Left lobe of liver (tissue), 2 donors: ENCODE results near the gene LDLRAD1. TPM values are rescaled to one million over a fixed set of nuclear protein-coding genes. Genes with fewer than 3 reads are reported as not detected.
"Not testable (repeated sequence)": the region's sequence is repeated elsewhere in the genome, so short reads cannot be mapped to it uniquely, and the experiment has no call there.

Source experiments
- ATAC-seq: fragments of 200-7000 bp; cut with Tn5 transposase; one replicate; pipeline ENCODE4 v1.9.1; 2020; ENCODE audit warnings: mild to moderate bottlenecking, moderate library complexity
- DNase-seq: peaks from one replicate; pipeline ENCODE4 v3.0.0-alpha.2; 2020; ENCODE audit warnings: low spot score
- total RNA-seq: library from RNA; stranded (reverse); gene quantifications from one replicate; pipeline ENCODE4 v1.2.1, GENCODE V29; 2021
- donor health status: DM: no; HTN: no; CAD: no; lungs with moderate emphysema.
- donor health status: DM: no; HTN: yes; CAD: no.

LDLRAD1 gene, protein sequence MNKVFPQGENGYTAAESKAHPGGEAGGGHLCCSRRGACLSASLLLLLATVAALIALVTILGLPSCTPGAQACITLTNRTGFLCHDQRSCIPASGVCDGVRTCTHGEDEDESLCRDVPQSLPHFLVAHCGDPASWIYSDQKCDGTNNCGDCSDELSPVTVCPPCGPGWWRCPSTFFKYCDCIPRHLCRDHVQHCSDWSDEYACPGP
- total RNA-seq, result 0.63 TPM

DNA sequence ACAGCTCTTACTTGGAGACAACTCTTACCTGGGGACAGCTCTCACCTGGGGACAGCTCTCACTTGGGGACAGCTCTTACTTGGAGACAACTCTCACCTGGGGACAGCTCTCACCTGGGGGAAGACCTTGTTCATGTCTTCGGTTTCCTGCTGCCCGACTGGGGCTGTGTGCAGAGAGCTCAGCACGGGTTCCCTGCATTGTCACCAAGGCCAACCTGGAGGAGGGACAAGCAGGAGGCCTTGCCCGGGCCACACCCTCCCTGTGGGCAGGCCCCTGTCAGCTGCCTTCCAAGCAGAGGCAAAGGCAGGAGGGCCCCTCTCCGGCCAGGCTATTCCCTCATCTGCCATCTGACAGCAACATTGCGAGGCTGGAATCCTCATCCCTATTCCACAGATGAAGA, at the start of gene LDLRAD1:
LDLRAD1 (minus strand) TSS at position 208 of the 400 bp plus-strand sequence; CDS start at position 134, 74 bp downstream.
- peak; percentile 41 for ATAC-seq
- DNase-seq, result peak; percentile 44

DNA sequence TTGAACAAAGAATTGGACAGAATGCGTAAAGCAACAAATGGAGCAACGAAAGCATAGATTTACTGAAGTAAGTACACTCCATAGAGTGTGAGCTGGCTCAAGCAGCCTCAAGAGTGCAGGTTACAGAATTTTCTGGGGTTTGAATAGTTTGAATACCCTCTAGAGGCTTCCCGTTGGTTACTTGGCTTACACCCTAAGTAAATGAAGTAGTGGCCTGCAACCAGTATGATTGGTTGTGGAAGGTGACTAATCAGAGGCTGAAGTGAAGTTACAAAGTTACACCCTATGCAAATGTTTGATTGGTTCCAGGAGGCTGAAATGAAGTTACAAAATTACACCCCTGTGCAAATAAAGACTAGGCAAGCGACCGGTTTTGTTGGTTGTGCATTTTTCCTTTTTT, 46.3 kb upstream of the LDLRAD1 start:
- DNase-seq (no peak), ATAC-seq (no peak)

DNA sequence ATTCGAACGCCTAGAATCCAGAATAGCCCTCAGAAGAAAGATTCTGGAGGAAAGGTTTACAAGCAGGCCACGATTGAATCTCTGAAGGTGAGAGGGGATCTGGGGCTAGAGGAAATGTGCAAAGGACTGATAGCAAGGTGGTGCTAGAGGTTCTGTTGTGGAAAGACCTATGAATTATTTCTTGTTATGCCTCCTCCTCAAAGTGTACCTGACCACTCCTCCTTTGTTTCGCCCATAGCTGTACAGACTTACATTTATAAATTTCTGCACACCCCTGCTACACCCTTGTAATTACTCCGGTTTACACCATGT, 36.4 kb upstream of the LDLRAD1 start:
- ATAC-seq (no peak), DNase-seq (no peak)

DNA sequence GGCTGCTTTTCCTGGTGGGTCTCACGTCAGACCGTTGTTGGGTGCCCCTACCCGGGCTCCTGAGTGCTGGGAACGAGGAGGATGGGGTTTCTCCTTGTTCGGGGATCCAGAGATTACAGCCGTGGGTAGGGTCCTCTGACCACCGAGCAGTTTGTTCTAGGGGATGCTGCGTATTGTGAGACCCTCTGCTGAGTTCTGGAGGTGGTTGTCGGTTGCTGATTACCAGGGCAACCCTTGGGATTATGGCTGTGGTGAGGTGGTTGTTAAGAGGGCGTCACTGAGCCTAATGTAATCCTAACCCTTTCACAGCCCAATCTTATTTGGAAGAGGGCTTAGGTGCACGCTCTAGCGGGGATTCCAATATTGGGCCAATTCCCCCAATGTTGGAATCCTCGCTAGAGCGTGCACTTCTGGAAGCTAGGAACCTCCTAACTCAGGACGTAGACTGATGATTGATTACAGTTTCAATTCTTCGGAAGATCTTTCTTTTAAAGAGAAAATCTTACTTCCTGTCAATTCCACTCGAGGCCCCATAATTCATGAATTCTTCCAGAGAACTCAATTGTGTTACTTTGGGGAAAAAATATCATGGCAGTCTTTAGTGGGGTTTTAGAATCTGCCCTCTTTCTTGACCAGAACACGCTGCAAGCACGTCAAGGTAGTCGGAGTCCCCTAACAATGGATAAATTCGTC, 35.9 kb upstream of the LDLRAD1 start:
- peak; percentile 12 for ATAC-seq
- no peak for DNase-seq

DNA sequence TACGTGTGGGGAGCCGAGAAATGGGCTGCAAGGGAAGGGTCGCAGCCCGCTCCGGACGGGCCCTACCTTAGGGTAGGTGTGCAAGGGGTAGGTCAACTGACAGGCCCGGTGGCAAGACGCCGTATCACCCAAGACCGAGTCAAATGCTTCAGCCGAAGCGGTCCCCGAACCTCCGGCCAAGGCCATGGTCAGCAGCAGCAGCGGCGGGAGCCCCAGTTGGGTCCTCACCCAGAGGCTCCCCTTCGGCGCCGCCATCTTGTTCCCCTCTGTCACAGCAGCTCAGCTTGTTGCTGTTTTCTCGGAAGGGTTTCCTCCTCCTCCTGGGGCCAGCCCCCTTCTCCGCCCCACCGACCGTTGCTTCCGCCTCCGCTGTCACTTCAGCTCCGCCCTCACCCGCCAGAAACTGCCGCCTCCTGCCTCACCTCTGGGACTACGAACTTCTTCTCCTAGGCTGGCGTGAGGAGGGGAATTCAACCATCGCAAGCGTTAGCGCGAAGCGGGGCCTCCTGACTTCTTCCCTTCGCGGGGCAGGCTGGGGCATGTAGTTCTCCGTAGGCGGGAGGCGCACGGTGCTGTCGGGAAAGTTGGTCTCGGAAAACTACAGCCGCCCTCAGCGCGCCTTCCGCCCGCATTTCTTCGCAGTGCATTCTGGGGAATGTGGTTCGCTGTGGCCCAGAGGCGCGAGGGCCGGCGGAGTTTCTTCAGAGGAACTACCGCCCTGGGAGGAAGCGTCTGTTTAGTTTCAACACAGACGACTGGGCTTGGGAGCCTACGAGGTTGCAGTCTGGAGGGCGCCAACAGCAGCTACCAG, 35.2 kb upstream of the LDLRAD1 start, which contains the start of the genes TCEANC2 and TMEM59:
TCEANC2 (plus strand) TSS at position 675 of the 811 bp plus-strand sequence. CDS start 815 bp downstream, outside the sequence.
TMEM59 (minus strand) TSS at position 271 of the 811 bp plus-strand sequence; CDS start at position 255, 16 bp downstream.
- peak; percentile 93 for ATAC-seq
- DNase-seq, result peak; percentile 98

DNA sequence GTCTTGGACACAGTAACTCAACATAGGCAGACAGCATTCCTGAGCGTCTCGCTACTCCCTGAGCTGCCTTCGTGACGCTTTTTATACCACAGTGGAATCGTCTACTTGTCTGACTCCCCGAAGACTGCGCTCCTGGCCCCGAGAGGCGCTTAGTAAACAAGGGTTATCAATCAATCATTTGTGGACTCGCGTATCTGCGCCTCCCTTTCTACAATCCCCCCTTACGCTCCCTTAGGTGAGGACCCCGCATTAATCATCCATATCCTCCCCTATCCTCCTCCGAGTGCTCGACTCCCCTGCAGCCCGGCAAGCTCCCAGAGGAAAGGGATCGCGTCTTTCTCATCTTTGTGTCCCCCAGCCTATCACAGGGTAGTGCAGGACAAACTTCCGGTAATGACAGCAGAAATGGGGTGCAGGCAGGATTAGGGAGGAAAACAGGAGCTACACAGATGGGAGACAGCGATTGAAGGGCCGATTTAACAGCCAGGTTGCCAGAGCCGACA, 34.5 kb upstream of the LDLRAD1 start:
- DNase-seq (peak; percentile 50), ATAC-seq (peak; percentile 12)

DNA sequence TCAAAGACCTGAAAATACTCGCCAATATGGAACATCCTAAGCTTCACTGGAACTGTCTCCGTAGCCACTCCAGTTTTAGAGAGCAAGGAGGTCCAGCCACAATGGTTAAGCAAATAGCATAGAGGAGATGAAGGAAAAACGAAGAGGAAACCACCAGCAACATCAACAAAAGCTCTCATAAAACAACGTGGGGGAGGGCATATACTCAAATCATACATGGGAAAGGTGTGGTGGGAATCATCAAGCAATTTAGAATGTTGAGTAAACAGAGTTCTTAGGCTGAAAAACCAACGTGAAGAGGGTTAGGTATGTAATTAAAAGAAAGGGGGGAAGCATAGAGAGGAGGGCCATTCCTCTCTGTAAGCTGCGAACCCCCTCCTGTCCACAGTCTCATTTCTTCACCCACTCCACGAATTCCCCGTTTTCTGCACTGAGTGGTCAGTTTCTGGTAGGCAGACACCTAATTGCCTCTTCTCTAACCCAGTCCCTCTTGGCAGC, 34.0 kb upstream of the LDLRAD1 start:
- ATAC-seq, result no peak
- DNase-seq, result no peak

DNA sequence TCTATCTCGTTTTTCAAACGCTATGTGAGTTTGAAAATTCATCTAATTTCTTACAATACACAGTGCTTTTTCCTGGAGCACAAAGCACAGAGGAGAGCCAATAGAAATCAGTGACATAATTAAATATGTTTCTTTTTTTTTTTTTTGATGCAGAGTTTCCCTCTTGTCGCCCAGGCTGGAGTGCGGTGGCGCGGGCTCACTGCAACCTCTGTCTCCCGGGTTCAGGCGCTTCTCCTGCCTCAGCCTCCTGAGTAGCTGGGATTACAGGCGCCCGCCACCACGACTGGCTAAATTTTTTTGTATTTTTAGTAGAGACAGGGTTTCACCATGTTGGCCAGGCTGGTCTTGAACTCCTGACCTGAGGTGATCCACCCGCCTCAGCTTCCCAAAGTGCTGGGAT, 32.4 kb upstream of the LDLRAD1 start:
- not testable (repeated sequence) for ATAC-seq, DNase-seq

DNA sequence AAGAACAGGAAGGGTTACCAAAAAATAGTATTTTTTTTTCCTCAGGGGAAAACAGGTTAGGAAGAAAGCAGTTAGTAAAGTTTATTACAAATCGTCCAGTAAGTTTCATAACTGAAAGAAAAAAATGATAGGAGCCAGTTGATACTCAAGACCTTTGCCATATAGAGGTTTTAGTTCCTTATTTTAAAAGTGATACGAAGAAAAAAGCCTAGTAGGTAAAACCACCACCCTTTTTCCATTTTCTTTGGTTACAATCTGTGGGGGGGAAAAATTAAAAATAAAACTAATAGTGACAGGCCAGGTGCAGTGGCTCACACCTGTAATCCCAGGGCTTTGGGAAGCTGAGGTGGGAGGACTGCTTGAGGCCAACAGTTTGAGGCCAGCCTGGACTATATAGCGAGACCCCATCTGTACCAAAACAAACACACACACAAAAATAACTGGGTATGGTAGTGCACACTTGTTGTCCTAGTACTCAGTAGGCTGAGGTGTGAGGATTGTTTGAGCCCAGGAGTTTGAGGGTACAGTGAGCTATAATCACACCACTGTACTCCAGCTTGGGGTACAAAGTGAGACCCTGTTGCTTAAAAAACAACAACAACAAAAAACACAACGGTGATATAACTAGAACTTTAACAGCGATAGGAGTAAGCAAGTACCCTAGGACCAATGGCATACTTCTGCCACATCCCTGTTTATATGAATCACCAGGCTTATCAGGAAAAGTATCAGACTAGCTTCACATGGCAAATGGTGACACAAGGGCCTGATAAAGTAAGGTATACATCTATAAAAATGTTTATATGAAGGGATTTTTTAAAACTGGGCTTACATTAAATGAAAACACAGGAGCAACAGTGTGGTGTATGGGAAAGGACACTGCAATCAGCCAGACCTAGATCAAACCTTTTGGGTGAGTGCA, 29.7 kb upstream of the LDLRAD1 start:
- DNase-seq (no peak), ATAC-seq (no peak)

DNA sequence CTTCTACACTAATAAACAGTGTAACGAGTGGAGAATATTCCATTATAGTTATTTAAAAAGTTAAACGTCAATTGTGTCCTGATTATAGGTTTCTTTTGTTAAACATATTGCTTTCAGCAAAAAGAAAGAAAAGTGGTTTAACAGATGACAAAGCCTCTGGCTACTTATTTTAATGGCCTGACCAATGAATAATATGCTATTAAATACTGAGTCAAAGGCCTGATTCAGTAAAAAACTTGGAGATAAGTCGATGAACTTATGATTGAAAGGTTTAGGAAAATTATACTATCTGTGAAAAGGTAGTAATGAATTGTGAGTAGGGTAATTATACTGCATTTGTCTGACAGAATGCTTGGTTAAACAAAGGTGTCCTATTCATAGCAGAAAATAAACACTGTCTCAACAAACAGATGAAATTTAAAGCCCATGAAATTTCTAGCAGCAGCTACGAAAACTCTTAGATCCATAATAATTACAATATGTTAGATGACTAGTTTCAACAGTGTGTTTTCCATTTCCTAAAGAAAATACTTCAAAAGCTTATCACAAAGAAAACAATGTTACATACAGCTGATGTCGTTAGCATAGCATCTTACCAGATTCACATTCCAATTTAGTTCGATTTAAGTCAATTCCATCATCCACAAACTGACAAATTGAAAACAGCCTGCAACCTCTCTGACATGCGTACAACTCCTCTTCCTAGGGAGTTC, 28.8 kb upstream of the LDLRAD1 start:
- ATAC-seq, result no peak
- no peak for DNase-seq

DNA sequence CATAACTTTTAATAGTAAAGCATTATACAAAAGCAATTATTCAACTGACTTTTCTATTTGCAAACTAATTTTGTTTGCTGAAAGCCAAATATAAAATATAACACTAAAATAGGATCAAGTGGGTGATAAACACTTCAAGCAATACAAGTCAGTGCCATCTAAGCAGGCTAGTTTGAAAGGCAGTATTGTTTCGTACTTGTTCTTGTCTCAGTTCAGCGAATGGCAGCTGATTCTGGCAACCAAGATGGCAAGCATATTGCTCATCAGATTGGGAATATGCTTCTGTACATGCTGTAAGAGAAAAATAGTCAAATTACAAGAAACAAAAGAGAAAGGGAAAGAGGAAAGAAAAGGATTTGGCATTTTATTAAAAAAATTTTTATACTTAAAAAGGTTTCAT, 27.5 kb upstream of the LDLRAD1 start:
- ATAC-seq, result no peak
- no peak for DNase-seq

DNA sequence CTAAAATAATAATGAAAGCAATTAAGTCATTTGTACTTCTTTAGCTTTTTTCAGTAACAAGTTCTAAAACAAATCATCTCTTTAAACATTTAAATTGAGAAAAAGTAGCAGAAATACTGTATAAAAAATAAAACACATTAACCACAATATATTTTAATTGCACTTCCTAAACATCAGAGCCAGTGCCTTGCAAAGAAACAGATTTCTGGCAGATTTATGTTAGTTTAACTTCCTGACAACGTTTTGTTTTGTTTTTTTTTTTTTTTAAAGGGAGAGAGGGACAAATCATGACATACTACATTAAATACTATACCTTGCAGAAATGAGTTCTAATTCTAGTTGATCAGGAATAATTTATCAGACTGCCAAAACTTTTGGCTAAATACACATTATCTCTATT, 23.8 kb upstream of the LDLRAD1 start:
- no peak for ATAC-seq
- no peak for DNase-seq

DNA sequence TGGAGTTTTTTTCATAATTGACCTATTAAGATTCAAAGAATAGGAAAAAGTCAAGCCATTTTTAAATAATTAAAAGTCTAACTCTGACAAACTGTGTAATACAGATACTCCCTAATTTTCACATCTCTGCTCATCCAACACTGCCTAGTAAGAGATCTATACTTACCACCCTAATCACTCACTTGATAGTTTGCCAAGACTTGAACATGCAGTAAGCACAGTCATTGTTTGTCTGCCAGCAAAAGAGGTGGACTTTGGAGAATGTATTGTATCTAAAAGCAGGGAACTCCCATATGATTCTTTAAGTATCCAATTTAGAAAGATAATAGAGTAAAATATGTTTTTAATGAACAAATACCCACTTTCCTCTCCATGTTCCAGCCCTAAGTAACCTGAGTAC, 19.5 kb upstream of the LDLRAD1 start:
- ATAC-seq (no peak), DNase-seq (no peak)

DNA sequence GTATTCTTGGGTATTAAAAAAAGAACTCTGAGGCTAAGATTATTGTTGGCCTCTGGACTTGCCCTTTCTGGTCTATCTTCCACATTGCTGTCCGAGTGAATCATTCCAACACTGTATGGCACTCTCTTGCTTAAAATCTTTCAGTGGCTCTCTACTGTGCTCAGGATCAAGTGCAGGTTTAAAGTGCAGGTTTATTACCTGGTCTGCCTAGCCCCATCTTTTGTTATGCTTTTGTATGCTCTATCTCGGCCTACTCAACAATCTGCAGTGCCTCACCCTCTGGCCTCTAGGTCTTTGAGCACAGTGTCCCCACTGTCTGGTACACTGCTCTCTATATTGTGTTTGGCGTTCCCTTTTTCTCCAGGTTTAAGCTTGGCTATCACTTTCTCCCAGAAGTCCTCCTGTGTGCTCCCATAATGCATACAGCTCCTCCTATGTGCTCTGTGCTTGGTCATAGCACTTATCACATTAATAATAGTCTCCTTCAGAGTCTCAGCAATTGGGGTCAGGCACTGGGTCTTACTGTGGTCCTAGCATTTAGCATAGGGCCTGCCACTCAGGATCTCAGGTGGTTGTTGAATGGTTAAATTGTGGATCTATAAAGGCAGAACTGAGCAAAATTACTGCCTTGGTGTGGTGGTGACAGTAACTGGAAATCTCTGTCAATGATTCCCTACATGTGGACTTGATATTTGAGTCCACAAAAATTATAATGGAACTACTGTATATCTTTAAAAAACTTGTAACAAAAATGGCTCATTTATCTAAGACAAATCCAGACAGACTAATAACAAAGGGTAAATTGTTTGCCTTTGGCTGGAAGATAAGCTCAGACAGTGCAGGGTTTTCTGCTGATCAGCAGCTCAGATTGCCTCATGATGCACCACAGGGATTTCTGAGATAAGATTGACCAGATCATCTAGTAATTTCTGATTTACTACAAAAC, 10.6 kb upstream of the LDLRAD1 start:
- DNase-seq, result no peak
- ATAC-seq, result peak; percentile 34

DNA sequence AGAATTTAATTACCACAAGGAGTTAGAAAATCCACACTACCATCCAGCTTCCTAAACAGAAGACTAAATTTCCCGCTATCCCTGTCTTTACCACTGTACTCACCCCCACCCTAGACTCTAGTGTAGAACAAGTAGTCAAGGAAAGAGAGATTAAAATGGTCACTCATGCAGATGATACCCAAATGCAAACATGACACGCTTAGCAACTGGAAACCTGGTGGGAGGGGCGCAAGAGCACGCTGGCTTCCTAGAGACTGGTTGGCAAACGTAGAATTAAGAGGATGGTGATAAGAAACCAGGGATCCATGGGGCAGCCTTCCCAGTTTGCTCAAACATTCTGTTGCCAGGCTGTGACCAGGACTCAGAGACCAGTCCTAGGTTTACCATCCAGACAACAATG, 9.9 kb upstream of the LDLRAD1 start:
- ATAC-seq, result no peak
- DNase-seq, result no peak

DNA sequence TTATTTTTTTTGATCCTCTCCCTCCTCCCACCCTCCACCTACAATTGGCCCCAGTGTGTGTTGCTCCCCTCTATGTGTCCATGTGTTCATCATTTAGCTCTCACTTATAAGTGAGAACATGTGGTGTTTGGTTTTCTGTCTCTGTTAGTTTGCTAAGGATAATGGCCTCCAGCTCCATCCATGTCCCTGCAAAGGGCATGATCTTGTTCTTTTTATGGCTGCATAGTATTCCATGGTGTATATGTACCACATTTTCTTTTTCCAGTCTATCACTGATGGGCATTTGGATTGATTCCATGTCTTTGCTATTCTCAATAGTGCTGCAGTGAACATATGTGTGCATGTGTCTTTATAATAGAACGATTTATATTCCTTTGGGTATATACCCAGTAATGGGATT, 6.8 kb upstream of the LDLRAD1 start:
- ATAC-seq, result not testable (repeated sequence)

DNA sequence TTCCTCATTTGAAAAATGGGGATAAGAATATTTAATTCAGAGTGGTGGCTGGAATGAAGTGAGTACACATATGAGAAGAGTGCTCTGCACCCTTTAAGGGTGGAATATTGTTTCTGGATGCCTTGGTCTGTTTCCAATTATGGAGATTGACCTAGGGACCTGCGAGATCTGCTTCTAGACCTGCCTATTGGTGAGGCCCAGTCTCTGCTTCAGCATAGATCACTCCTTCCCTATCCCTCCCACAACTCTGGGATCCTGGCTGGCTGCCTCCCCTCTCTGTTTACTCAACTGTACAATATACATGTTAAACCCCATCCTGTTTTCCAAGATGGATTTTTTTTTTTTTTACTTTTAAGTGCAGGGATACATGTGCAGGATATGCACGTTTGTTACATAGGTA, 6.4 kb upstream of the LDLRAD1 start:
- no peak for ATAC-seq
- no peak for DNase-seq

More for the DNA sequence above, 6.8 kb upstream of the LDLRAD1 start:
- DNase-seq, result not testable (repeated sequence)

DNA sequence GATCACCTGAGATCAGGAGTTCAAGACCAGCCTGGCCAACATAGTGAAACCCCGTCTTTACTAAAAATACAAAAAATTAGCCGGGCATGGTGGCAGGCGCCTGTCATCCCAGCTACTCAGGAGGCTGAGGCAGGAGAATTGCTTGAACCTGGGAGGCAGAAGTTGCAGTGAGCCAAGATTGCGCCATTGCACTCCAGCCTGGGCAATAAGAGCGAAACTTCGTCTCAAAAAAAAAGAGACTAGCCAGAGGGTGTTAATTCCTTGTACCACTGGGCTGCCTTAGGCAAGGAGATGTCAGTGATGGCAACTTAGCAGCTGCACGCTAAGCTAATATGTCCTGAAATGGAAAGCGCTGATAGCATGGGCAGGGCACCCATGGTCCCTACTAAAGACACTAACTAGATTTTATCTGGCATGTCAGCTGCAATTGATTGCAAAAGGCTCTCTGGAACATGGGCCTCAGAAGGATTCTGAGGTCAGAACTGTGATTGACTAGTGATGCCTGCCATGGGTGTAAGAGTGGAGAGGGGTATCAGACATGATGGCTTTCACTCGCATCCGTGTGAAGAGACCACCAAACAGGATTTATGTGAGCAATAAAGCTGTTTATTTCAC, 1.7 kb upstream of the LDLRAD1 start:
- not testable (repeated sequence) for ATAC-seq
- DNase-seq, result peak; percentile 23
